HG03095 (cell line): ENCODE data around the gene SFTPA1.
A peak's percentile ranks its signal among the peaks of the same experiment; 100 is the strongest.
"Not testable (repeated sequence)": the region's sequence is repeated elsewhere in the genome, so short reads cannot be mapped to it uniquely, and the experiment has no call there.

Experiments used
- ATAC-seq: cut with Tn5 transposase; IDR thresholded peaks from one replicate; pipeline ENCODE4 v1.9.1; 2021; ENCODE audit warnings: moderate library complexity; ENCODE audit not compliant: unreplicated experiment

Gene SFTPA1

DNA sequence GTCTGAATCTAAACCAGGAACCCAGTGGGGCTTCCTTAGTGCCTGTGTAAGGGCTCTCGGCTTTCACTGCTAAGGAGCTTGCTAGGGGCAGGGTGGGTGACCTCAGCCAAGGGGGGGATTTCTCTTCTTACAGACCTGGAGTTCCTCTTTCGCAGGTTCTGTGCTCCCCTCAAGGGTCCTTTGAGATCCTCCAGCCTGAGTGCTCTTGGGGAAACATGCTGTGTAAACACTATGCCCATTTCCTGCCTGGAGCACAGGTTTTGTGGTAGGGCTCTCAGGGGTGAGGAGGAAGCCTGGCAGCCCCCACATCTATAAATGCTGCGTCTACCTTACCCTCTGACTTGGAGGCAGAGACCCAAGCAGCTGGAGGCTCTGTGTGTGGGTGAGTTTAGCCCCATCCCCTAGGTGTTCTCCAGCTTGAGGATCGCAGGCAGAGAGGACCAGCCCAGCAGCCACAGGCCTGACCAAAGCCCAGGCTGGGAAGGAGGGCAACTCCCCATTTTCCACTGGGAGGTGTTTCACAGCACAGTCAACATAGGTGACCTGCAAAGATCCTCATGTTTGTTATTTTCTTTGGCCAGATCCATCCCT, at the start of gene SFTPA1:
Gene SFTPA1, plus strand, starts transcription at position 339 of the 591 bp plus-strand sequence. CDS start 887 bp downstream, outside the sequence.
- ATAC-seq: no peak

DNA sequence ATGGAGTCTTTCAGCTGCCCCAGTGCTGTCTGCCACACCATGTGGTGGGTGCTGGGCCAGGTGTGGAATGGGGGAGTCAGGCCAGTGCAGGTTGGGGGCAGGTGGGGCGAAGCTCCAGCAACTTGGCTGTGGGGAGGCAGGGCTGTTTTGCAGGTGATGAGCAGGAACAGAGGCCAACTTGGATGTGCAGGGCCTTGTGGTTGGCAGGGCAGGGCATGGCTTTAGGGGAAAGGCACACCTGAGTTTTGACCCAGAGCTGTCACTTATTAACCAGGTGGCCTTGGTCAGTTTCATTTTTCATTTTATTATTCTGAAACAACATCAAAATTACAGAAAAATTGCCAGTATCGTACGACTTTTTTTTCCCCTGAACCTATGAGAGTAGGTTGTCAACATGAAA, 49.5 kb upstream of the SFTPA1 start:
- ATAC-seq: no peak

DNA sequence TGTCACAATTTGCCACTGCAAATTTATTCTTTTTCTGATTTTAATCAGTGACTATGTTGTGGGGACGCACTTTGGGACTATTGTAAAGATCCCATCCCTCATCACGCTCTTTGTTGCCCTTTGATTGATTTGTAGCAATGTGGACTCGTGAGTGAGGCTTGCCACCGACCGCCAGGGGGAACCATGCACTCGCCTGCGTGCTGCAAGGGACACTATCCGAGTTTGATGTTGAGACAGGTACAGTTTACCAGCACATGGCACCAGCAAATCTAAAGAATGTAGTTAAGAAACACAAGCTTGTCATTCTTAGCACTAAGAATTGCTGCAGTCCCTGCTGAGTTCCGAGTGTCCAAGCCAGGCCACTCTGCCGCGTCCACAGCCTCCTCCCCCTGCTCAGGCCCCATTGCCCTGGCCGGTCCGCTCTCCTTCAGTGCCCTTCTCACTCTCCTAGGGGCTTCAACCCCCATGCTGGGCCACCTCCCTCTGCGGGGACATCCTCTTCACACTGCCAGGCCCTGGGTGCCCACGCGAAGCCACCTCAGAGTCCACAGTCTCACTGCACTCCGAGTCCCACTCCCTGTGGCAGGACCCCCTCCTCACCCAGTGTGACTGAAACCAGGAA, 48.5 kb upstream of the SFTPA1 start:
- ATAC-seq: peak; percentile 68

DNA sequence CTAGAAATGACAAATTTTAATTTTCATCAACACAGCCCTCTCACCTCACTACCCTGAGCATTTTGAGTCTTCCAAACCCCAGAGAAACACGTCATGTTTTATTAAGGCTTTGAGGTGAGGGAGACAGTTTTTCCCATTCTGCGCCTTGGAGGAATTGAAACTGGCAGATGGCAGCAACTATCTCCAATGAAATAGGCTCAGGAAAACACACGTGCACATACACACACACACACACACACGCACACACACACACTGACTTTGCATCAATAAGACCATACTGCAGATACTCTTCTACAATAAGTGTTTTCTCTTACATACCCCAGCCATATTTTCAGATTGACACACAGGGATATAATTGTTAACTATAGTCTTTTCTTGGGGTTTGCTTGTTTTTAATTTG, 47.3 kb upstream of the SFTPA1 start:
- no peak for ATAC-seq

DNA sequence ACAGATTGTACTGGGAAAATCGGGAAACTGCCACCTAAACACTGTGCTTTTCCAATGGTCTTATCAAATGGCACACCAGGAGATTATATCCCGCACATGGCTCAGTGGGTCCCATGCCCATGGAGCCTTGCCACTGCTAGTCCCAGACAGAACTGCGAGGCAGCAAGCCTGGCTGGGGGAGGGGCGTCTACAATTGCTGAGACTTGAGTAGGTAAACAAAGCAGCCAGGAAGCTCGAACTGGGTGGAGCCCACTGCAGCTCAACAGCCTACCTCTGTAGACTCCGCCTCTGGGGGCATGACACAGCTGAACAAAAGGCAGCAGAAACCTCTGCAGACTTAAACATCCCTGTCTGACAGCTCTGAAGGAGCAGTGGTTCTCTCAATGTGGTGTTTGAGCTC, 40.1 kb upstream of the SFTPA1 start:
- not testable (repeated sequence) for ATAC-seq

DNA sequence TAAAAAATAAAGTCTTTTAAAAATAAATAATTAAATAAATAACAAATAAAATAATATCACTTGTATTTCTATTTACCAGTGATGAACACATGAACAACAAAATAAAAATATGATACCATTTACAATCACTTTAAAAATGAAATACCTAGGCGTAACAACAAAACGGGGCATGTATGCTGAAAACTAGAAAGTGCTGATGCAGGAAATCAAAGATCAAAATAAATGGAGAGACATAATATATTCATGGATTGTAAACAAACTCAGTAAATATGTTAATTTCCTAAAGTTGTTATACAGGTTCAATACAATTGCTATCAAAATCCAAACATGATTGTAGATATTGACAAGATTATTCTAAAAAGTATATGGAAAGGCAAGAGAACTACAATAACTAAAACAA, 31.4 kb upstream of the SFTPA1 start:
- ATAC-seq: no peak

DNA sequence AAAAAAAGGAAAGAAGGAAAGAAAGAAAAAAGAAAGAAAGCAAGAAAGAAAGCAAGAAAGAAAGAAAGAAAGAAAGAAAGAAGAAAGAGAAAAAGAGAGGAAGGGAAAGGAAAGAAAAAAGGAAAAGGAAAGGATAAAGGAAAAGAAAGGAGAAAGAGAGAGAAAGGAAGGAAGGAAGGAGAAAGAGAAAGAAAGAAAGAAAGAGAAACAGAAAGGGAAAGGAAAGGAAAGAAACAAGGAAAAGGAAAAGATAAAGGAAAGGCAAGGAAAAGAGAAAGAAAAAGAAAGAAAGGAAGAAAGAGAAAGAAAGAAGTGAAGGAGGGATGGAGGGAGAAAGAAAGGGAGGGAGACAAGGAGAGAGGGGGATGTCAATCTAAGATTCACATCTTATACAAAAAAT, 29.7 kb upstream of the SFTPA1 start:
- no peak for ATAC-seq

DNA sequence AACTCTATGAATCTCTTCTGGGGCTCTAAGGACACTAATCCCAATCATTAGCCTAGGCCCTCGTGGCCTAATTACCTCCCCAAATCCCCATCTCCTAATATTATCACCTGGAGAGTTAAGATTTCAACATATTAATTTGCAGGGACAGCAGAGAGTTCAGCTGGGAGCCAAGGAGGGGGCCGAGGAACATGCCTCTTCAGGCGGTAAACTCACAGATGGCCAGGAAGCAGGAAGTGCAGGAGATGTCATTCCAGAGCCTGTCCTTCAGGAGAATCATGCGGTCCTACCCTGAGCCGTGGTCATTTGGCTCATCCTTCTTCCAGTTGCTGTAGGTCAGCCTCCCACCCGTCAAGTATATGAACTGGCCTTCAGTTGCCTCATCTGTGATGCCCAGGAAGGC, 28.6 kb upstream of the SFTPA1 start:
- no peak for ATAC-seq

DNA sequence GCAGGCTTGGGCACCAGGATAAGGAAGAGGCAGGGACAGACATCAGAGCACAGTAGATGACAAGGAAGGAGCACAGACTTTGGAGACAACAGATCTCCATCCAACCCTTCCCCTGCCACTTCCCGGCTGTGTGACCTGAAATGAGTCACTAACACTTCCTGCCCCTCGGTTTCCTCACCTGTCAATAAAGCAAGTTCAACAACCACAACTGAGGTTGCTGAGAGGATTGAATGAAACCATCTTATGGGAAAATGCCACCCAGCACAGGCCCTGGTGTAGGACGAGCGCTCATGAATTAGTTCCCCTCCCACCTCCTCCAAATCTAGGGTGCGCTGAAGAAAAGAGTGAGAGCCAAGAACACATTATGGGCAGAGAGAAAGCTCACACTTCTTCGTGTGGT, 27.8 kb upstream of the SFTPA1 start:
- not testable (repeated sequence) for ATAC-seq

DNA sequence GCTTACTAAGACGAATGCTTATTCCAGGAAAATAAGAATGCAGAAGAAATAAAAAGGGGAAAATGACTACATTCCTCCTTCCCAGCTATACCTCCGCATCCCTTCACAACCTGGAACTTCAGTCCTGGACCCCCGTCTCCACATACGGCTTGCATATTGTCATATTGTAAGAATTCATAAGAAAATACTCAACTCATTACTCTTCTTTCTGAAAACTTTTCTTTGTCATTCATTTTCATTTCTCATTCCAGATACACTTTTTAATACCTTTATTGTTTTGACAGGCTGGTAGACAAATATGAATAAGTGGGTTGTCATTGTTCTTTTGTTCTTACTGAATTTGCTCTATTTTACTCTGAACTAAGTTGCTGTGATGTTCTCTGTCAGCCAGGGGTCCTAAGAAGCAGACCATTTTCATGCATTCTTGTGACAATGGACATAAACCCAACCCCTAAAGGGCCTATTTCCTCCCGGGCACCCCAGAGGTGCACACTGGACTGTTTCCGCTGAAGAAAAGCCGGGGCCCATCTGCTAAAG, 27.2 kb upstream of the SFTPA1 start:
- ATAC-seq: no peak

DNA sequence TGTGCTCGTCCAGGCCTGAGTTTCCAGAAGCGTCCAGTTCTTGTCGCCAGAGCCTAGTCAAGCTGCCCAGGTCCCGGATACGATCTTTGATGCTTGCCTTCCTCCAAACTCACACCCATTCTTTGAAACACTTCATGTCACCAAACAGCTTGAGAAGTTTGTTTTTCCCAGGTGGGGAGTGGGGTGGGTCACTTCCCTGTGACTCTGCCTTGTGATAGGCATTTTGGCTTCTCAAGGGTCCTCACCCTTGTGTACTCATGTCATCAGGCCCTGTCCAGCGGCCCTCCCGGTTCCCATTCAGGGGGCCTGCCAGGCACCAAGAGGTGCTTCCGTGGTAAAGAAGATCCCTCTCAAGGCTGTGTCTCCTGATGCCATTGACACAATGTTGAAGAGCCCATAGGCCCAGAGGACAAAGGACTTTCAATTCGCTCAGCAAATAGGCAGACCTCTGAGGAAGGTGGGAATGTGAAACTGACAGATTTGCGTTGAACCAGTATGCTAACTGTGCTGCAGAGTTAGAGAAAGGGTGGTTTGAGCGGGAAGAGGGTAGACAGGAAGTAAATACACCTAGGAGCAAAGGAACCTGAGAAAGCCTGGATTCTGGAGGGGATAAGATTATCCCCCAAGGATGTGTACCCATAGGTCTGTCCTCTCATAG, 24.7 kb upstream of the SFTPA1 start:
- ATAC-seq: no peak

DNA sequence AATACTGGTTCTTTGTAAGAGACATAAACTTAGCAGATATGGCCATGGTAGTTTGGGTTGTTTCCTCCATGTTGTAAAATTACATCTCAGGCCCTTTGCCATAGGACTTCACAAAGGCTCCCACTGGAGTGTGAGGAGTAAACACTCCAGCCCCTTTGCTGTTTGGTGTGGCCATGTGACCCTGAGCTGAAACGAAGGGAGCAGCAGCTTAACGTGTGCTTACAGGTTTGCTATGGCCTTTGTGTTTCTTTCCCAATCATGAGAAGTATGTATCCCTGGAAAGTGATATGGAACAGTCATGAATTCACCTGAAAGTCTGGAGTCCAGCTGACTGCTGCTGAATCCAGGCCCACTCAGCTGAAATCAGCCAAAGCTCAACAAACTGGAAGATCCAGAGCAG, 23.8 kb upstream of the SFTPA1 start:
- ATAC-seq: no peak

DNA sequence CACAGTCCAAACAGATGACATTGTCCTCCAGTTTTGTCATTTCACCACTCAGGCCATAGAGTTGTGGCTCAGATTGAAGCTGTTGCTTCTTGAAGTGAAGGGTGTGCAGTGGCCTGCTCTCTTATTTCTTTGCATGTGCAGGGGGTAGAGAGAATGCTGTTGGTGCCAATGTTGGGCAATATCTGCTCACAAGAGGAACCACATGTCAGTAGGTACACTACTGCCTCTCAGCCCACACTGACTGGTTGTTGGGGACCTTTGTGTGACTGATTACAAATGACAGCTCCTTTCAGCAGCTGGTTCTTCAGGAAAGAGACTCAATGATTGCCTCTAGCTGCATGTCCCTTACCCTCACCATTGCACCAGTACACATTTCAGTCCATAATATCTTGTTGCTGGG, 21.9 kb upstream of the SFTPA1 start:
- no peak for ATAC-seq

DNA sequence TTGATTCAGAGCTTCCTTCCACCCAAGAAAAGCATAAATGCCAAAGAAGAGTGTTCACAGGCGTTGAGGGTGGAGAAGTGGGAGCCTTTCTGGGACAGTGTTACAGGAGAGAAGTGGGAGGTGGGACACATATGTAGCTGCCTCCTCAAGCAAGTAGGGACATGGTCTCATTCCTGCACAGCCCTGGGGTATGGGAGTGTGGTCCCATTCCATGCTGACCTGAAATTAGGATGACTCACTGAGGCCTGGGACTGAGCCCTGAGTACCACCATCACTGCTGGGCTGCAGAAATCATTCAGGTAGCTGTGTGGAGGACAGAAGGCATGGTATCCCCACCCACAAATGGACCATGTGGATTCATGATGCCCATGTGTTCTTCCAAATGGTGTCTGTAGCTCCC, 17.4 kb upstream of the SFTPA1 start:
- no peak for ATAC-seq

DNA sequence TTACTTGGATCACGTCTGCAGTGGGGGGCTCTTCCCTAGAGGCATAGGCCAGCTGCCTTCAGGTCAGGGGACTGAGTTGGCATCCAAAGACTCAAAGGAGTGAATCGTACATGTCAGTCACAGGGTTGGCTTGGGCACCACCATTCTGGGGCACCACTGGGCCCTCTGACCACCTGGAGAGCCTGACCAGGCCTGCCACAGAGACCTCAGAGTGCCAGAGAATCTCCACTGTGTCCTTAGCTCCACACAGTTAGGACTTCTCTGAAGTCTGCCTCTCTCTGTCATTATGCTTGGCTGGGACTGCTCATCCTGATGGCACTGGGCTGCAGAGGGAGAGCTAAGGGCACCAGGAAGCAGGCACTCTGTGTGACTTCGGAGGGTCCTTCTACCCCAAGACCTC, 16.2 kb upstream of the SFTPA1 start:
- not testable (repeated sequence) for ATAC-seq

DNA sequence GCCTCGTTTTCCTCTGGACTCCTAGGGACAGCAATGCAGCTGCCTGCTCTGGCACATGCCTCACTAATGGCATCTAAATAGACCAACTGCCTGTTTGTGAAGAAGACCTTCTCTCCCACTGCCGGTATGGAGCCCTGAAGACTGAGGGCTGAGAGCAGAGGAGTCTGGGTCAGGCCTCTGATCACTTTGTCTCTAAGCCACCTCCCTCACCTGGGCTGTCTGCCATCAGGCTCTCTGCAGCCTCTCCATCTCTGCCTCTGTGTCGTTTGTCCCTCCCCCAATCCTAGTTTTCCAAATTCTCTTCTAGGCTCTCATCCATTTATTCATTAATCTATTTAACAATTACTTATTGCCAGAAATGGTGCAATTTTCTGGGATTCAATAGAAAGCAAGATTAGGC, 15.2 kb upstream of the SFTPA1 start:
- no peak for ATAC-seq

DNA sequence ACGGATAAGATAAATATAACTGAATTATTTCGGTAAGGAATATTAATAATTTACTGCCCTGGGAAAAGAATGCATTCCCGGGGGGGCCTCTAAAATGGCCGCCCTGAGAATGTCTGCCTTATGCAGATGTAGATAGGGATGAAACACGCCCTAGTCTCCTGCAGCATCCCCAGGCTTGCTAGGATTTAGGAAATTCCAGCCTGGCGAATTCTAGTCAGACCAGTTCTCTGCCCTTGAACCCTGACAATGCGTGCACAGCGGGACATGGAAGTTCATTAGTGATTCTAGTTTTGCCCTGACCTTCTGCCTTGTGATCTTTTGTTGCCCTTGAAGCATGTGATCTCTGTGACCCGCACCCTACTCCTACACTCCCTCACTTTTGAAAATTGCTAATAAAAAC, 11.1 kb upstream of the SFTPA1 start:
- ATAC-seq: not testable (repeated sequence)

DNA sequence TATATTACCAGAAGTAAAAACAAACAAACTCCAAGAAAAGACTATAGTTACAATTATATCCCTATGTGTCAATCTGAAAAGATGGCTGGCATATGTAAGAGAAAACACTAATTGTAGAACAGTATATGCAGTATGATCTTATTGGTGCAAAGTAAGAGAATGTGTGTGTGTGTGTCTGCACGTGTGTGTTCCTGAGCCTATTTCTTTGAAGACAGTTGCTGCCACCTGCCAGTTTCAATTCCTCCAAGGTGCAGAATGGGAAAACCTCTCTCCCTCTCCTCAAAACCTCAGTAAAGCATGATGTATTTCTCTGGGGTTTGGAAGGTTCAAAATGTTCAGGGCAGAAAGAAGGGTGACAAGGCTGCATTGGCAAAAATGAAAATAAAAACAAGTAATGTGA, 8.8 kb upstream of the SFTPA1 start:
- ATAC-seq: no peak

DNA sequence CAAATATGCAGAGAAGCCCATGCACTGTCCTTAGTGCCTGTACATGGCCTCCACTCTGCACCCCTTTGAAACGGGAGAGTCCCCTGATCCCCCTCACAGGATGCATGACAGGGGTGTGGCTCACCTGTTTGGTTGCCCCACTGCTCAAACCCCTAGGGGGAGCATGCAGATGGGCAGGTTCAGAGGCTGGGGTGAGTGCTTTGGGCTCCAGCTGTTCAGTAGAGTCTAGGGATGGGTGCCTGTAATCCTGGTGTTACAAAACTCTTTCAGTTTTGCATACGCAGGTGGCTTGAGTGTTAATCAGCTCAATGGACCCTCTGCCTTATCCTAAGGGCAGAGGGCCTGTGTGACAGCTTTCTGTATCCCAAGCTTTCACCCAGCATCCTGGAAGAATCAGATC, 7.8 kb upstream of the SFTPA1 start:
- no peak for ATAC-seq

DNA sequence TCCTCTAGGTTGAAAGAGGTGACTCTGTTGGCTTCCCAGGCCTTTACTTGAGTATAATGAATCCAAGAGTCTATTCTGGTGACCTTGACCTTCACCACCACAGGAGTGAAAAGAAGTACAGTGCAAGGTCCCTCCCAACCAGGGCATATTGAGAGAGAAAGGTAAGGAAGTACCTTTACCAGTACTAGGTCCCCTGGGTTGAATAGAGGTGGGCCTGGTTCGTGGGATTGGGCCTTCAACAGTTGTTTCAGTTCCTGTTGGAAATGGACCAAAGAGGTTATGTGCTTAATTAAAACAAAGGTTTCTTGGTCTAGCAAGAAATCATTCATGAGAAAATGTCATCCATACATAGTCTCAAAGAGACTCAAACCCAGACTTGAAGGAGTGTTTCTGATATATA, 6.4 kb upstream of the SFTPA1 start:
- ATAC-seq: no peak

DNA sequence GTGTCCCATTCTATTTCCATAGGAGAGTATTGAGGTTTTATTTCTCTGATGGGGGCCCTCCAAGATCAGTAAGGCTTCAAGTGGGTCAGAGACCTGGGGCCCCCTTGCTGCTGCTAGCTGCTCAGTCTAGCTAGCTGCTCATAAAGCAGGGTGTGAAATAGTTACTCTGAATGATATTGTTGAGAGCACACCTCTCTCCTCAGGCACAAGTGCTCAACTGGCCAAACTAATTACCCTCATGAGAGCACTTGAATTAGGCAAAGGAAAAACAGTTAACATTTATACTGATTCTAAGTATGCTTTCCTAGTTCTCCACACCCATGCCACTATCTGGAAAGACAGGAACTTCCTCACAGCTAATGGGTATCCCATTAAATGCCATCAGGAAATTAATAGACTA, 5.4 kb upstream of the SFTPA1 start:
- no peak for ATAC-seq
